SK-N-SH treated with all-trans-retinoic acid at 6 μM for 48 hours (cell line): ENCODE data around the gene TRABD2B.

Experiments
- ARNTL ChIP-seq: fragments of 450-650 bp; formaldehyde crosslinking; IDR thresholded peaks from 2 replicates; pipeline ENCODE4 v1.5.0; 2020; ENCODE audit warnings: low read depth, mild to moderate bottlenecking, moderate library complexity, borderline replicate concordance
- CREB5 ChIP-seq: fragments of 250-450 bp; sonication (Bioruptor Pico); IDR thresholded peaks from 2 replicates; pipeline ENCODE4 v1.5.1; 2020; ENCODE audit warnings: low read depth, mild to moderate bottlenecking, moderate library complexity
- PATZ1 ChIP-seq: fragments of 250-450 bp; sonication (Bioruptor Pico); IDR thresholded peaks from 2 replicates; pipeline ENCODE4 v1.8.0; 2020; ENCODE audit warnings: mild to moderate bottlenecking, moderate library complexity, borderline replicate concordance
- ZNF8 ChIP-seq: fragments of 450-650 bp; formaldehyde crosslinking; IDR thresholded peaks from 2 replicates; pipeline ENCODE4 v1.5.0; 2020; ENCODE audit warnings: mild to moderate bottlenecking, moderate library complexity

GRCh38 chr1:47725992-47726855 is 271.0 kb downstream of the TRABD2B start:
- TF ChIP-seq PATZ1 (CRISPR knock-in tag) (no peak), CREB5 (no peak), ZNF8 (CRISPR knock-in tag) (no peak), ARNTL (CRISPR knock-in tag) (no peak)
